ENCODE data around the gene RHBDD1.

DNA sequence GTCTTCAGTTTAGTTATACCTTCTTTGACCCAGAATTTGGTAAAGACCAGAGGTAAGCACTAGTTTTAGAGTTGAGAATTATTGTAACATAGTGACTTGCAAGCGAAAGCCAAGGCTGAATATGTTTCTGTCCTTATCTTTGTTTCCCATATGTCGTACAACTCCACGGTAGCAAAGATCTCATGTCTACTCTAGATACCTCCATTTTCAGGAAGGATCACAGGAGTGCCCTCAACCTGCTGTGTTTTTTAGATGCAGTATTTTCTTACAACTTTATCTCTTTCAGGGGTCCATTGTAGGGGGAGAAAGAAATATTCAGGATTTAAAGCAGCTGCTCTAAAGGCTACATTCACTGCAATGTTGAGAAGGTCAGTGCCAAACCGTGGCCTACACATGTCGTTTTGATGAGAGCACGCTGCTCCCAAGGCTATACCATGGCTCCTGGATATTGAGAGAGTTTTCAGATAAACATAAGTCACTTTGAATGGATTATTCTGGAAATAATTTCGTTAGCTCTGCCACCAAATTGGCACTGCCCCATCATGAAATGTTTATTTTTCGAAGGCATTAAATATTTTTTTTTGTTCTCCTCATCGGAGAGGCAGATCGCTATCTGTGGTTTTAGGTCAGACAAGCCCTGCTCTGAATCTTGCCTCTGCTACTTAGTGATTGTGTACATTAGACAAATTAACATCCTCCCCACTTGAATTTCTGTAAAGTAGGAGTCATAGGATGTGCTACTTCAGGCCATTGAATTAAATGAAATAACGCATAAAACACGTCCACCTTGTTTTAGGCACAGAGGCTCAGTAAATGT is 2.1 kb downstream of the RHBDD1 start:
- TF ChIP-seq POLR2A (IDR thresholded peaks at IDR 0.05) (no peak), POLR2AphosphoS5 (IDR thresholded peaks at IDR 0.05) (no peak)
- TF ChIP-seq, protein P1, sequence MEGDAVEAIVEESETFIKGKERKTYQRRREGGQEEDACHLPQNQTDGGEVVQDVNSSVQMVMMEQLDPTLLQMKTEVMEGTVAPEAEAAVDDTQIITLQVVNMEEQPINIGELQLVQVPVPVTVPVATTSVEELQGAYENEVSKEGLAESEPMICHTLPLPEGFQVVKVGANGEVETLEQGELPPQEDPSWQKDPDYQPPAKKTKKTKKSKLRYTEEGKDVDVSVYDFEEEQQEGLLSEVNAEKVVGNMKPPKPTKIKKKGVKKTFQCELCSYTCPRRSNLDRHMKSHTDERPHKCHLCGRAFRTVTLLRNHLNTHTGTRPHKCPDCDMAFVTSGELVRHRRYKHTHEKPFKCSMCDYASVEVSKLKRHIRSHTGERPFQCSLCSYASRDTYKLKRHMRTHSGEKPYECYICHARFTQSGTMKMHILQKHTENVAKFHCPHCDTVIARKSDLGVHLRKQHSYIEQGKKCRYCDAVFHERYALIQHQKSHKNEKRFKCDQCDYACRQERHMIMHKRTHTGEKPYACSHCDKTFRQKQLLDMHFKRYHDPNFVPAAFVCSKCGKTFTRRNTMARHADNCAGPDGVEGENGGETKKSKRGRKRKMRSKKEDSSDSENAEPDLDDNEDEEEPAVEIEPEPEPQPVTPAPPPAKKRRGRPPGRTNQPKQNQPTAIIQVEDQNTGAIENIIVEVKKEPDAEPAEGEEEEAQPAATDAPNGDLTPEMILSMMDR (IDR thresholded peaks at IDR 0.05) = no peak

All from breast epithelium (tissue), 3 donors.